Osteocyte (in vitro differentiated cells): Measurements from ENCODE around the gene COL4A1. TPM values are rescaled to one million over a fixed set of nuclear protein-coding genes. Genes with fewer than 3 reads are reported as not detected.
A peak's percentile ranks its signal among the peaks of the same experiment; 100 is the strongest.

Experiments used
- DNase-seq: peaks from one replicate; pipeline ENCODE4 v3.0.0; 2021; ENCODE audit warnings: mixed read lengths; ENCODE audit not compliant: unreplicated experiment; ENCODE audit errors: extremely low spot score
- H3K27ac Mint-ChIP-seq: one replicate; pipeline ENCODE4 v1.8.0; 2021; ENCODE audit warnings: mild to moderate bottlenecking, mixed read lengths; ENCODE audit not compliant: unreplicated experiment
- H3K27me3 Mint-ChIP-seq: one replicate; pipeline ENCODE4 v1.8.0; 2021; ENCODE audit warnings: mixed read lengths; ENCODE audit not compliant: unreplicated experiment
- H3K36me3 Mint-ChIP-seq: one replicate; pipeline ENCODE4 v1.8.0; 2021; ENCODE audit warnings: mixed read lengths; ENCODE audit not compliant: unreplicated experiment
- H3K4me1 Mint-ChIP-seq: one replicate; pipeline ENCODE4 v1.8.0; 2021; ENCODE audit warnings: mixed read lengths; ENCODE audit not compliant: unreplicated experiment
- H3K4me3 Mint-ChIP-seq: one replicate; pipeline ENCODE4 v1.8.0; 2021; ENCODE audit warnings: mild to moderate bottlenecking, moderate library complexity, mixed read lengths; ENCODE audit not compliant: unreplicated experiment
- H3K9me3 Mint-ChIP-seq: one replicate; pipeline ENCODE4 v1.8.0; 2021; ENCODE audit warnings: mixed read lengths; ENCODE audit not compliant: unreplicated experiment
- total RNA-seq: library from RNA; stranded (reverse); gene quantifications from 2 replicates; pipeline ENCODE4 v1.2.1, GENCODE V29; 2021
- TF ChIP-seq, protein P1 (sequence below): fragments of 200-600 bp; sonication (generic); IDR thresholded peaks from 2 replicates; pipeline ENCODE4 v1.5.0; 2021; ENCODE audit warnings: antibody characterized with exemption, mild to moderate bottlenecking, moderate library complexity

Gene COL4A1
- total RNA-seq, 1 donor from 2014 or later, result 3,181 TPM

DNA sequence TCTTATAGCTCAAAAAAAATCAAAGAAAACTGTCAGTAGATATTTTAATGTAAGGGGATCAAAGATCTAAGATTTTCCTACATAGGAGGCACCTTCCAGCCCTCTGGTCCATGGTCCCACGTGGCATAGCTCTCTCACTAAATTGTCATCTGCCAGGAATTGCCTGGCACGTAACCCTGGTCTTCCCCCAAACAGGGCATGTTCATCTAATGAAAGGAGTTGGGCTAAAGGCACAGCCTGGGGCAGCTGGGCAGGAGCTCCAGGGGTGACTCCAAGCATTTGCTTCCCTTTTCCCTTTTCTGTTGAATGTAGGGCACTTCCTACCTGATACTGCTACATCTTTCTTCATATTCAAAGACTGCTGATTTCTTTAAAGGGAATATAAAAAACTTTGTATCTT, 148.7 kb downstream of the COL4A1 start:
- TF ChIP-seq, protein P1, sequence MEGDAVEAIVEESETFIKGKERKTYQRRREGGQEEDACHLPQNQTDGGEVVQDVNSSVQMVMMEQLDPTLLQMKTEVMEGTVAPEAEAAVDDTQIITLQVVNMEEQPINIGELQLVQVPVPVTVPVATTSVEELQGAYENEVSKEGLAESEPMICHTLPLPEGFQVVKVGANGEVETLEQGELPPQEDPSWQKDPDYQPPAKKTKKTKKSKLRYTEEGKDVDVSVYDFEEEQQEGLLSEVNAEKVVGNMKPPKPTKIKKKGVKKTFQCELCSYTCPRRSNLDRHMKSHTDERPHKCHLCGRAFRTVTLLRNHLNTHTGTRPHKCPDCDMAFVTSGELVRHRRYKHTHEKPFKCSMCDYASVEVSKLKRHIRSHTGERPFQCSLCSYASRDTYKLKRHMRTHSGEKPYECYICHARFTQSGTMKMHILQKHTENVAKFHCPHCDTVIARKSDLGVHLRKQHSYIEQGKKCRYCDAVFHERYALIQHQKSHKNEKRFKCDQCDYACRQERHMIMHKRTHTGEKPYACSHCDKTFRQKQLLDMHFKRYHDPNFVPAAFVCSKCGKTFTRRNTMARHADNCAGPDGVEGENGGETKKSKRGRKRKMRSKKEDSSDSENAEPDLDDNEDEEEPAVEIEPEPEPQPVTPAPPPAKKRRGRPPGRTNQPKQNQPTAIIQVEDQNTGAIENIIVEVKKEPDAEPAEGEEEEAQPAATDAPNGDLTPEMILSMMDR, result no peak
- no peaks in the 10 kb centered on the region for H3K9me3 Mint-ChIP-seq
- H3K4me3 Mint-ChIP-seq, result no peak overlapping the region
- no peak for DNase-seq
- peaks cover 73% of the 10 kb centered on the region for H3K36me3 Mint-ChIP-seq
- no peaks in the 10 kb centered on the region for H3K27me3 Mint-ChIP-seq
- H3K27ac Mint-ChIP-seq, result no peak overlapping the region
- no peaks in the 10 kb centered on the region for H3K4me1 Mint-ChIP-seq

DNA sequence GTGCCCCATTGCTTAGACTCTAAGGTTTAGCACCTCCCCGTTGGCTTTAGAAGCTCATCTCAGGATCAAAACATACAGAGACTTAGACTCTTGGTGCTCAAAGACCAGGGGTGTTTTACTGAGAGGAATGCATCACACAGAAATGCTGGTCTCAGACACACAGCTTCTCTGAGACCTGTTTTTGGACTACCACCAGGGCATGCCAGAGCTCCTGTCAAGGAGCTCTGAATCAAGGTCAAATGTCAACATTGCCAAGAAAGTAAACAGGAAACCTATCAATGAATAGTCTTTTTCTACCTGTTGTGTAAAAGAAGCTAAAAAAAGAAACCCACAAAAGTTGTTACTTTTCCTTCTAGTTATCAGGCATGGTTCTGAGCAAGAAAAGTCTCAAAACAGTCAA, 149.2 kb downstream of the COL4A1 start:
- TF ChIP-seq, protein P1, result no peak
- DNase-seq, result no peak
- Mint-ChIP-seq H3K9me3 (no peaks in the 10 kb centered on the region), H3K36me3 (peaks cover 71% of the 10 kb centered on the region), H3K27ac (peak overlapping the region; percentile 64), H3K4me1 (no peaks in the 10 kb centered on the region), H3K27me3 (no peaks in the 10 kb centered on the region), H3K4me3 (no peak overlapping the region)

DNA sequence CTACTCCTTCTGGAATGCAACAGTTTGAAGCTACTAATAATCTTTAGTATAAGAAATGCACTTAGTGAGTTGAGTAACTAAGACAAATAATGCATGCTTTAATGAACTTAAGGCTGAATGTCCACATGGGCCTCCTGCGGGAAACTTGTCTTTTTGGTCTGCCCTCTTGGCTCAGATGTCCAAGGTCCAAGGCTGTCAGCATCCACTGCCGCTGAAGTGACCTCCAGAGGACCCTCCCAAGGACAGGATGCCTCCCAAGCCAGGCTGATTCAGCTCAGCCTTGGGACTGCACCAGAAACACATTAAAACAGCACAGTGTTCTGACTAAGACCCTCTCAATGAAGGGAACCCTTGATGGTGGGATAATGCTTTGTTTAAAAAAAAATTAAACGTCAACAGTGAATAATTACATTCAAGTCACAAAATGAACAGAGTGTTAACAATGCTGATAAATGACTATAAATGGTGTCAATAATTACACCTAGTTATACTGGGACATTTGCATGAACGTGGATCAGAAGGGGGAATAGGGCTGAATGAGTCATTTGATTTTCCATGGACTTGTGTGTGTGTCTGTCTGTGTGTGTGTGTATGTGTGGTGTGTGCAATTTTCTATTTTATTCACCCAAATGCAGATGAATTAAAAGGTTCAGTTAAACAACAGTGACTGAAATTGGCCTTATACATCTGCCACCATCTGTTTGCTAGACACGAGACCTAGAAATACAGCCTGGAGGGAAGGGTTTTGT, 150.5 kb downstream of the COL4A1 start:
- Mint-ChIP-seq H3K4me3 (no peak overlapping the region), H3K27ac (peak overlapping the region; percentile 38), H3K9me3 (no peaks in the 10 kb centered on the region), H3K36me3 (peaks cover 70% of the 10 kb centered on the region), H3K27me3 (no peaks in the 10 kb centered on the region), H3K4me1 (no peaks in the 10 kb centered on the region)
- no peak for DNase-seq
- TF ChIP-seq, protein P1, result no peak

GRCh38 chr13:110155072-110155471, 151.9 kb downstream of the COL4A1 start:
- no peak for DNase-seq
- H3K27me3 Mint-ChIP-seq, result no peaks in the 10 kb centered on the region
- peaks cover 4% of the 10 kb centered on the region for H3K4me1 Mint-ChIP-seq
- H3K27ac Mint-ChIP-seq, result peak overlapping the region; percentile 47
- TF ChIP-seq, protein P1, result no peak
- H3K36me3 Mint-ChIP-seq, result peaks cover 73% of the 10 kb centered on the region
- H3K4me3 Mint-ChIP-seq, result no peak overlapping the region
- no peaks in the 10 kb centered on the region for H3K9me3 Mint-ChIP-seq

- H3K36me3 Mint-ChIP-seq, result peaks cover 73% of the 10 kb centered on the region
Observed at GRCh38 chr13:110154410-110154933, 152.5 kb downstream of the COL4A1 start.

More at GRCh38 chr13:110154410-110154933, 152.5 kb downstream of the COL4A1 start:
- Mint-ChIP-seq H3K27ac (peak overlapping the region; percentile 47), H3K4me1 (peaks cover 4% of the 10 kb centered on the region), H3K27me3 (no peaks in the 10 kb centered on the region), H3K9me3 (no peaks in the 10 kb centered on the region), H3K4me3 (no peak overlapping the region)
- DNase-seq, result no peak
- TF ChIP-seq, protein P1, result no peak
